GM12892 (cell line): ENCODE results near the gene IRF5.

Experiments used
- POLR2A ChIP-seq: IDR thresholded peaks from 2 replicates; pipeline ENCODE4 v1.6.1; 2011; ENCODE audit warnings: low read depth, low read length, control low read depth
- POLR2AphosphoS5 ChIP-seq: IDR thresholded peaks from 2 replicates; pipeline ENCODE4 v1.6.1; 2011; ENCODE audit warnings: low read depth, low read length, control low read depth
- TAF1 ChIP-seq: IDR thresholded peaks from 2 replicates; pipeline ENCODE4 v1.6.1; 2011; ENCODE audit warnings: low read depth, mild to moderate bottlenecking, control low read depth, low read length, borderline replicate concordance

DNA sequence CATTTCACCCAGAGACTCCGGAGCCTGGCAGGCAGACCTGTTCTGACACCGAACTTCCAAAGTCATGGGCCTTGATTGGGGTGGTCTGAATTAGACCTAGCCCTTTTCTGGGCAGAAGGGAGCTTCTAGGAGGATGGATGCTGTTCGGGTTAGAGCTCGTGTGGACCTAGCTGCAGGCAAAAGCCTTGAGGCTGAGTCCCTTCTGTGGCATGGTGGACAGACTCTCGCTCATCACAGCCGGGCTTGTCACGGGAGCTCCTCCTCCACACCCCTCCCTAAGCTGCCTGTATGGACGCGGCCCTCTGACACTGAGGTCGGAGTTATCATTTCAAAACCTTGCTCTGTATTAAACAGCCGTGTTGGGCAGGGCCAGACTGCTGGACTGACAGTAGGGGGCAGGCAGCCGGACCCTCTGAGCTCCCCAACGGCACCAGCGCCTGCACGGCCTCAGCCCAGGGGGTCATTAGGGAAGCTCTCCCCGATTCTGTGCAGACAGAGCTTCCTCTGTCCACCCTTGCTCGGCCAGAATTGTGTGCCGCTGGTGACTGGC, 2.2 kb downstream of the IRF5 start:
- TF ChIP-seq POLR2A: peak; percentile 39
- peak; percentile 68 for TF ChIP-seq POLR2AphosphoS5
- no peak for TF ChIP-seq TAF1
